HG02798 (cell line): ENCODE results near the gene NATD1.
A peak's percentile ranks its signal among the peaks of the same experiment; 100 is the strongest.

Experiments used
- ATAC-seq: cut with Tn5 transposase; IDR thresholded peaks from one replicate; pipeline ENCODE4 v1.9.1; 2021; ENCODE audit warnings: mild to moderate bottlenecking; ENCODE audit not compliant: unreplicated experiment, poor library complexity

The NATD1 gene

GRCh38 chr17:21291357-21291756 is 38.1 kb upstream of the NATD1 start:
- no peak for ATAC-seq

DNA sequence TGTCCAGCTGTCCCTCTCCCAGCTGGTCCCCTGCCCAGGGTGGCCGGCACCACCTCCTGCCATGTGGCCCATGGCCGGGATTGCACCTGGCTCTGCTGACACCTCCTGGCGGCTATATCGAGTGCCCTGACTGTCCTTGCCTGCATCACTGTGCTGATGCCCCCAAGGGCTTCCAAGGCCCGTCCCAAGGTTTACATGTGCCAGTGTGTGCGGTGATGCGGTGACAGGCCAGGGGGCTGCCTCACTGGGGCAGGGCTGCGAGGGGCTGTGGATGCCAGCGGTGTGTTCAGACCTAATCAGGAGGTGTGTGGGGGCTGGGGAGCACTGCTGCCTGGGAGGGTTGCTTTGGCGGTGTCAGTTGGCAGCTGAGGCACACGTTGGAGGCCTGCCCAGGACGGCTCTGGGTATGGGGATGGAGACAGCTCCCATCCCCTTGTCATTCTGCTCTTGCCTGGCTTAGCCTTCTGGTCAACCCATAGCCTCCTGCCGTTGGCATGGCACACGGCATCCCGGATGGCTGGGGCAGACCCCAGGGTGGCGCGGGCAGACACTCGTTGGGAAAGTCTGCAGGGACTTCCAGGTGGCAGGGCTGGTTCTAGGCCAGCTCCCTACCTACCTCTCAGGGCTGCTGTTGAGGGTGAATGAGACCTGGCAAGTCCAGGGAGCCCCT is 36.8 kb upstream of the NATD1 start:
- no peak for ATAC-seq

DNA sequence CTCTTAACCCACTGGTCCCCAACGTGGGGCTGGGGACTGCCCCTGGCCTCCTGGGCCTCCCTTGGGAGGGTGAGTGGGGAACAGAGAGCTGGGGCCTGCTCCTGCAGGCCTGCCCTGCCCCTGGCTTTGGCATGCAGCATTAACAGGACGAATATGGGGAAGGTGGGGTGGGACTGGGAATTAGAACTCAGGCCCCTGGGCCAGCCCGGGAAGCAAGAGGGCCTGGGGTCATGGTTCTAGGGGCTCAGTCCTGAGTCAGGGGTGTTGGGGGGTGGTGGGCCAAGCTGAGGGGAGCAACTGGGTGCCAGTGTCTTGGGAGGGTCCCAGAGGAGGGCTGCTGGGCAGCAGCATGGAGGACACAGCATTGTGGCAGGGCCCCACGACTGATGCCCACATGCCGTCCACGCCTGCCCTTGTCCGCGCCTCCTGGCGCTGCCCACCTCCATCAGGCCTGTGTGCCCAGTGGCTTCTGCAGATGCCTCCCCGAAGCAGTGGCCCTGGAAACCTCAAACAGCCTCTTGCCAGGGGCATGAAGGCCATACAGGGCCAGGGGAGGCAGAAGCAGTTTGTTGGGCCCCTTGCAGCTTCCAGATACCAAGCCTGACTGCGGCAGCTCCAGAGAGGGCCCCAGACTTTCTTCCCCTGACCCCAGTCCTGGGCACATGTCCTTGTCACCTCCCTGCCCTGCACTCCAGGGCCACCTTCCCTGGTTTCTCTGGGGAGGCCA is 36.1 kb upstream of the NATD1 start:
- no peak for ATAC-seq

DNA sequence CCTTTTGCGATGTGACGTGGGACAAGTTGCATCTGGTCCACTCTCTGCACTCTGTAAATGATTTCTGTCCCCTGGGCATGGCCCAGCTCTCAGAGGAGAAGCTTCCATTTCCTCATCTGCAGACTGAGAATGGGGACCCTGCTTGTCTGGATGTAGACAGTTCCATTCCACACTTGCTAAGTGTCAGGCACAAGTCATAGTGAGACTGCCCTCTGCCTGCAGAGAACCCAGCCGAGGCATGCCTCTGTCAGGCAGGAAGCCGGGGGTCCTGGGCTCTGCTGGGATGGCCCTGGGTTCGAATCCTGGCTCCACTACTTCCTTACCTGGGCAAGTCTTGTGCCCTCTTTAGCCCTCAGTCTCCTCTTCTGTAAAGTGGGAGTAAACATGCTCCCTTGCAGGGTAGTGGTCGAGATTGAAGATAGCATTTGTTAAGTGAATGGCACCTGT is 35.4 kb upstream of the NATD1 start:
- no peak for ATAC-seq

DNA sequence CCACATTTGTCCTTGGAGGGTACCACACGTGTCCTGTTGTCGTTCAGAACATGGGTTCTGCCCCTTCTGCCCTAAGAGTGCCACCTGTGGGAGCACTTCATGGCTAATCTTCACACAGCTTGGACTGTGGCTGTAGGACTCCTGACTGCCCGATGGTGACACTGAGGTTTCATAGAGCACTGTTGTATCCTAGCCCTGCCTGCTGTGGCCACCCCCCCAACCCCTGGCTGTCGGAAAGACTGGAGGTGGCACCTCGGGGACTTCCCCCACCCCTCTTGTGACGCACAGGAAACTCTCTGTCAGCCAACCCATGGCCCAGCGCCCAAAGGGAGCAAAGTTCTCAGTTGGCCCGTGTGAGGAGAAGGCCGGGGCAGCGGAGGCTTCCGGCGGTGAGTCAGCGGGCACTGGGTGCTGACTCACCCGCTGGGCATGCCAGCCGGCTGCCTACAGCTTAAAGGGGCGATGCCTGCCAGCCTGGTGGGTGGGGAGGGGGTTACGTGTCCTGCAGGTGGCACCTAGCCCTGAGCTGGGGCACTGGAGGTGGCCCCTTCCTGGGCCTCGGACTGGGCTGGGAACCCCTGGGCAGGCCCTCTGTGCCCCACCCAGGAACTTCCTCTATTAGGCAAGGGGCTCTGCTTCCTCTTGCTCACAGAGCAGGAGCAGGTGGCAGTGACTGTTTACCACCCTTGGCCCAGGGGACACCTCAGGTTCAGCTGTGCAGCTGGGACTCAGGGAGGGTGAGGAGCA is 34.7 kb upstream of the NATD1 start:
- peak; percentile 35 for ATAC-seq

DNA sequence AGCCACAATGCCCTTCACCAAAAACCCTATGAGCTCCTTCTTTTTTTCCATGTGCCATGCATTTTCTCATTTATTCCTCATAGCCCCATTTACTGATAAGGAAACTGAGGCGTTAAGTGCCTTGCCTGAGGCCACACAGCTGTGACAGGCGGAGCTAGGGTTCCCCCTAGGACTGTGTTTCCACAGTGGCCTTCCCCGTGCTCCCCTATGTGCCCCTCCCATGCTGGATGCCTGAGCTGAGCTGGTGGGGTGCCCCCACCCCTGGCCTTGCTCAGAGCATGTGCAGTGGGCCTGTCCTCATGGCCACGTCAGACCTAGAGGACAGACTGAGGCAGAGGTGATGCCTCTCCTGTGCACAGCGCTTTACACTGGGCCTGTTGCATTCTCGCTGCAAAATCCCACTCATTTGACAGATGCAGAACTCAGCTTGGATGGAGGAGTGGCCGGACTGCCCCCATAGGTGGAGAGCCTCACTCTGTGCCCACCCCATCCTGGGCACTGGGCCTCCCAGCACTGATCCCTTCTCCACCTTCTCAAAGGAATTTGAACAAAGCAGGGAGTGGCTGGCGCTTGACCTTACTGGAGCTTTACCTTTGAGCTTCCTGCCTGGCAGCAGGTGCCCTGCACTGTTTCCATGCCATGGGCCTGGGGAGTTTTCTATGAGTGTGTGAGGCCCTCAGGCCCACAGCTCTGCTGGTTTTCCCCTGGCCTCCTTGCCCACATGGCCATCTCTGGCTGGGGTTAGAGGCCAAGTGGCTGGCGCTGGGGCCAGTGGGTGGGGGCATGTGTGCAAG is 33.9 kb upstream of the NATD1 start:
- ATAC-seq: no peak

- ATAC-seq: no peak
These were observed 33.0 kb upstream of the NATD1 start for GRCh38 chr17:21286066-21286770.

- ATAC-seq: no peak
These were observed 32.2 kb upstream of the NATD1 start for GRCh38 chr17:21285164-21286065.

DNA sequence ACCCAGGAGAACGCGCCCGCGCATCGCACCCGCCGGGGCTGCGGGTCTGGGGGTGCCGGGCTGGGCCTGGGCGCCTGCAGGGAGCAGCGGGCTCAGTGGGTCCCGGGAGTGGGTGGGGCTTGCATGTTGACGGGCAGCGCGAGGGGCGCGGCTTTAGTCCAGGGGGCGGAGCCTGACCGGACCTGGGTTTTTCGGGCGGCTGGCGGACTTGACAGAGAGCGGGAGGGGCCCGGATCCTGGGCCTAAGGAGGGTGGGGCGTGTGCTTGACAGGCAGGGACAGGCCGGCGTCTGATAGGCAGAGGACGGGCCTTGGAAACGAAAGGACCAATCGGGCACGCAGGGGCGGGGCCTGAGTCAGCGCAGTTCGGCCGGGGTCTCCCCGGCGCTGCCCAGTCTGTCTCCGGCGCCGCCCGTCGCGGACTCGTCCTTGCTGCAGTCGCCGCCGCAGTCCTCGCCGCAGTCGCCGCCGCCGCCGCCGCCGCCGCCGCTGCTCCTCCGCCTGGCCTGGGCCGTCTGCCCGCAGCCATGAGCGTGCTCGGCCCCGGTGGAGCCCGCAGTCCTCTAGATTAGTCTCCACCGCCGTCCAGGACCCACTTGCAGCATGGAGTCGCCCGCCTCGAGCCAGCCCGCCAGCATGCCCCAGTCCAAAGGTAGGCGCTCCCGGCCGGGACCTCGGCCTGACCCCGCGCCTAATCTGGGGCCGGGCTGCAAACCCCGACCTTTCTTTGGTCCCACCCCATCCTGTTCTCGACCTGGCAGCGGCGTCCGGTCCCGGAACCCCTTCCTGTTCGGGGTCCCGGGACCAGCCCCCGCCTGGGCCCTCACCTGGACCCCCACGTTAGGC is 31.3 kb upstream of the NATD1 start, which contains the start of gene MAP2K3:
Gene MAP2K3, plus strand, starts transcription at position 393 of the 845 bp plus-strand sequence. Its CDS starts 210 bp downstream, at position 603.
- peak; percentile 86 for ATAC-seq

DNA sequence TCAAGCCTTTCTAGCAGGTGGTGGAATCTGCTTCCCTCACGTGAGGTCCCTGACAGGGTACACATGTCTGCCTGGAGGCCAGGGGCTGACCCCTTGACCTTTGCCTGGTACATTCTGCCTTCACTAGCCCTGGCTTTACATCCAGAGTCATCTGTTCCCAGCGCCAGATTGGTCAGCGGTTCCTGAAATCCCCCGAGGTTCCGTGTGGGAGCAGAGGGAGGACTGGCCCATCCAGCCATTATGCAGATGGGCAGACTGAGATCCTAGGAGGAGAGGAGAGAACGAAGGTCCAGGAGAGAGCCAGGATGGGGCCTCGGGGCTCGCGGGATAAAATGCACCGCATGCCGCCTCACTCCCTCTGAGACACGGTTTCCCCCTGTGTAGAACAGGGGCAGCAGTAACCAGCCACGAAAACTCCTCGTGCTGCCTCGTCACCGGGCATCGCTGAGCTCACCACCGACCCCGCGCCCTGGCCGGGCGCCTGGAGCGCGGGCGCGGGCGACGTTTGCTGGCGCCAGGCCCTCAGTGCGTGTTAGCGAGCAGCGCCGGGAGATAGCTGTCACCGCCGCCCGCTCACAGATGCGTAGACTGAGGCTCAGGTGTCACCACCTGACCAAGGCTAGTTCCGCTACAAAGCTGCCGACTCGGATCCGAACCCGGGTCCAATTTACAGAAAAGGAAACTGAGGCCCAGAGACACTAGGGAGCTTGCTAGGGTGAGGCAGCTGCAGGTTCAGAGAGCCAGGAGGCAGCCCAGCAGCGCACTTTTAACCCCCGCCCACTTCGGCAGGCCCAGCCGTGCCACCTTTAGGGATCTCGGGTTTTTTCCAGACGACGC is 30.5 kb upstream of the NATD1 start:
- ATAC-seq: peak; percentile 6

GRCh38 chr17:21282850-21283249 is 29.6 kb upstream of the NATD1 start:
- ATAC-seq: no peak

- no peak for ATAC-seq
These were observed 29.0 kb upstream of the NATD1 start for GRCh38 chr17:21282231-21282630.

GRCh38 chr17:21280081-21280518 is 26.9 kb upstream of the NATD1 start:
- ATAC-seq: peak; percentile 35

DNA sequence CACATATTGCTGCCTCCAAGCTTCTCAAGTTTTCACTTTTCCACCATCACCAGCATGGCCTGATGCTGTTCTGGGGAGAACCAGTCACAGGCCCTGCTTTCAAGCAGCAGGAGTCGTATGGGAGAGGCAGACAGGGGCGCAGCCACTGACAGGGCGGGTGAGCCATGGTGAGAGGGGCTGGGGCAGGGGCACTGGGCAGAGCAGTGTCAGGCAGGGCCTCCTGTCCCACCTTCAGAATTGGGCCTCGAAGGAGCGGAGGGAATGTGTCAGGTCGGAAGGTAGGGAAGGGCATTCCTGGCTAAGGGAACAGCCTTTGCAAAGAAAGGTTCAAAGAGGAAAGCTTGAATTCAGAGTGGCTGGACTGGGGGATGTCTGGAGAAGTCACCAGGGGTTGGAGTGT is 26.4 kb upstream of the NATD1 start:
- no peak for ATAC-seq

DNA sequence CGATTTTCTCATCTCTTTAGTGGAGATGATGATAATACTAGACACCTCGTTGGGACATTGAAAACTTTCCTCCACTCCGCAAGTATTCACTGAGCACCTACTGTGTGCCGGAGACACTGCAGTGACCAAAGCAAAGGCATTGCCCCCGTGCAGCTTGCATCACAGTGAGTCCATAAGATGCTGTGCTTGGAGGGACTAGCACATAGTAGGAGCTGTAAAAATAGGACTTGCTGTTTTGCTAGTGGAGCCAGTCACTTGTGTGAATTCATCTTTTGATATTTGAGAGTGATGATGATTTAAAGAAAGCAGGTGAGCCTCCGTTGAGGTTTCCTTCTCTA is 26.0 kb upstream of the NATD1 start:
- ATAC-seq: no peak

DNA sequence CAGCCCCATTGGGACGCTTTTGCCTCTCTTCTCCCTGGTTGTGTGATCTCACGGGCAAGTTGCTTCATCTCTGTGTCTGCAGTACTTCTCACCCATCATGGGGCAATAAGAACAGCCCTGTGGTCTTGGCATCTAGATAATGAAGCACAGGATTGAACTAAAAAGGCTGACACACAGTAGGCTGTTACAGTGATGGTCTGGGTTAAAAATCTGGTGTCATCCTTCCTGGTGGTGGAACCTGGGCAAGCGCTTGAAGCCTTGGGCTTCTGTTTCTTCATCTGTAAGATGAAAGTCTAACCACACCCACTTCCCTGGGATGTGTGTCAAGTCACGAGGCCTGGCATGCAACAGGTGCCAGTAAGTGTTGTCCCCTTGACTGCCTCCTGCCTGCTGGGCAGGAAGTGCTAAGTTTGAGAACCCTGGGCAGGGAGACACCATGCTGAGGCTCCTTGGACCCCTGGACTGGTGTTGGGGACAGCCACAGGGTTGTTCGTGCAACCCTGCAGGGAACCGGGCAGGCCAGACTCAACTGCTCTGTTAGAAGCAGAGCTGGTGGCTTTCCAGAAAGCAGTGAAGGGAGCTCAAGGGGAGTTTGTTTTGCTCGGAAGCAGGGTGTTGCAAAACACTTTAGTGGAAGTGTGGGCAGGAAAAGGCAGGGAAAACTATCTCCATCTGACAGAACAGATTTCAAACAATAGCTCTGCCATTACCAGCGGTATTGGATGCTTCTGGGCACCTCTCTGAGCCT is 25.4 kb upstream of the NATD1 start:
- ATAC-seq: no peak
